HG03432 (cell line): ENCODE results near the gene ANKRD36B.
"Not testable (repeated sequence)": the region's sequence is repeated elsewhere in the genome, so short reads cannot be mapped to it uniquely, and the experiment has no call there.

Experiments
- ATAC-seq: cut with Tn5 transposase; IDR thresholded peaks from one replicate; pipeline ENCODE4 v1.9.1; 2021; ENCODE audit warnings: mild to moderate bottlenecking, moderate library complexity; ENCODE audit not compliant: unreplicated experiment

ANKRD36B gene

GRCh38 chr2:97589598-97590510 is at the start of gene ANKRD36B:
TSS of gene ANKRD36B (minus strand) at chr2:97589877. CDS start at chr2:97589685, 192 bp downstream.
- ATAC-seq: peak; percentile 76

- ATAC-seq: not testable (repeated sequence)
Observed at GRCh38 chr2:97626049-97626430, 36.4 kb upstream of the ANKRD36B start.

- ATAC-seq: not testable (repeated sequence)
Observed at GRCh38 chr2:97625354-97626048, 35.8 kb upstream of the ANKRD36B start.

- ATAC-seq: not testable (repeated sequence)
Observed at GRCh38 chr2:97622976-97623375, 33.3 kb upstream of the ANKRD36B start.

GRCh38 chr2:97620492-97620891 is 30.8 kb upstream of the ANKRD36B start:
- not testable (repeated sequence) for ATAC-seq

- ATAC-seq: peak; percentile 47
Observed at GRCh38 chr2:97618939-97619827, 29.5 kb upstream of the ANKRD36B start.

- no peak for ATAC-seq
Observed at GRCh38 chr2:97617911-97618310, 28.2 kb upstream of the ANKRD36B start.

- ATAC-seq: not testable (repeated sequence)
Observed at GRCh38 chr2:97615746-97616145, 26.1 kb upstream of the ANKRD36B start.

GRCh38 chr2:97611895-97612294 is 22.2 kb upstream of the ANKRD36B start:
- ATAC-seq: not testable (repeated sequence)

- not testable (repeated sequence) for ATAC-seq
Observed at GRCh38 chr2:97608745-97609144, 19.1 kb upstream of the ANKRD36B start.

GRCh38 chr2:97605524-97606339 is 16.1 kb upstream of the ANKRD36B start:
- ATAC-seq: not testable (repeated sequence)

- peak; percentile 40 for ATAC-seq
Observed at GRCh38 chr2:97605109-97605508, 15.4 kb upstream of the ANKRD36B start.

- ATAC-seq: not testable (repeated sequence)
Observed at GRCh38 chr2:97601537-97601936, 11.9 kb upstream of the ANKRD36B start.

GRCh38 chr2:97596180-97596579 is 6.5 kb upstream of the ANKRD36B start:
- not testable (repeated sequence) for ATAC-seq

- ATAC-seq: not testable (repeated sequence)
Observed at GRCh38 chr2:97593520-97593919, 3.8 kb upstream of the ANKRD36B start.

GRCh38 chr2:97590515-97591394 is 1.1 kb upstream of the ANKRD36B start:
- peak; percentile 58 for ATAC-seq

- ATAC-seq: not testable (repeated sequence)
Observed at GRCh38 chr2:97589257-97589597, 450 bp downstream of the ANKRD36B start.

- ATAC-seq: not testable (repeated sequence)
Observed at GRCh38 chr2:97565674-97566073, 24.0 kb downstream of the ANKRD36B start.

- ATAC-seq: not testable (repeated sequence)
Observed at GRCh38 chr2:97552406-97552805, 37.3 kb downstream of the ANKRD36B start.
